Natural killer cell (primary cell): ENCODE results near the gene SLU7. TPM values are rescaled to one million over a fixed set of nuclear protein-coding genes. Genes with fewer than 3 reads are reported as not detected.

Experiments
- ATAC-seq, 3 donors: fragments of 150-1000 bp in 2 of 3; fragments of 200-7000 bp in 1 of 3; cut with Tn5 transposase; 1 replicate in 1 of 3; 2 replicates in 2 of 3; pipeline ENCODE4 v1.10.0; 2021; ENCODE audit warnings: mild to moderate bottlenecking in 2 of 3, moderate library complexity in 2 of 3
- DNase-seq, 2 donors: peaks; one replicate each; pipeline versions ENCODE4 v3.0.0 to v3.0.0-alpha.2; 2013 to 2021; ENCODE audit warnings: mixed read lengths in 1 of 2
- H3K27ac ChIP-seq: one replicate; pipeline ENCODE4 v1.5.1; 2013; ENCODE audit warnings: mild to moderate bottlenecking, low read length
- H3K27me3 ChIP-seq: one replicate; pipeline ENCODE4 v1.6.1; 2013; ENCODE audit warnings: low read length; ENCODE audit not compliant: control insufficient read depth, insufficient read depth
- H3K36me3 ChIP-seq: one replicate; pipeline ENCODE4 v1.6.1; 2013; ENCODE audit warnings: low read length; ENCODE audit not compliant: control insufficient read depth, insufficient read depth
- H3K4me1 ChIP-seq: one replicate; pipeline ENCODE4 v1.6.1; 2013; ENCODE audit warnings: low read length; ENCODE audit not compliant: control insufficient read depth, insufficient read depth
- H3K4me3 ChIP-seq: one replicate; pipeline ENCODE4 v1.5.1; 2013; ENCODE audit warnings: low read length
- H3K9me3 ChIP-seq: one replicate; pipeline ENCODE4 v1.6.1; 2013; ENCODE audit warnings: low read length; ENCODE audit not compliant: control insufficient read depth, insufficient read depth
- H3K27ac Mint-ChIP-seq, 2 donors: one replicate each; pipeline ENCODE4 v1.8.0; 2022; ENCODE audit warnings: mild to moderate bottlenecking in 2 of 2, mixed read lengths in 2 of 2, moderate library complexity in 1 of 2
- H3K27me3 Mint-ChIP-seq, 2 donors: one replicate each; pipeline ENCODE4 v1.8.0; 2022; ENCODE audit warnings: low read depth in 2 of 2, mixed read lengths in 2 of 2
- H3K36me3 Mint-ChIP-seq: one replicate; pipeline ENCODE4 v1.8.0; 2022; ENCODE audit warnings: mixed read lengths
- H3K4me1 Mint-ChIP-seq, 2 donors: one replicate each; pipeline ENCODE4 v1.8.0; 2022; ENCODE audit warnings: mixed read lengths in 2 of 2
- H3K4me3 Mint-ChIP-seq: one replicate; pipeline ENCODE4 v1.8.0; 2022; ENCODE audit warnings: mild to moderate bottlenecking, moderate library complexity, mixed read lengths
- H3K9me3 Mint-ChIP-seq, 2 donors: one replicate each; pipeline ENCODE4 v1.8.0; 2022; ENCODE audit warnings: mixed read lengths in 2 of 2
- CTCF ChIP-seq: fragments of 200-600 bp; IDR thresholded peaks from one replicate; pipeline ENCODE4 v1.8.0; 2022; ENCODE audit warnings: antibody characterized with exemption
- WGBS: methylation state at CpG from one replicate; pipeline ENCODE4 v1.1.7; 2013; ENCODE audit warnings: missing lambda C conversion rate; ENCODE audit not compliant: insufficient coverage; 5-methylcytosine and 5-hydroxymethylcytosine counted together
- intact Hi-C: fragments of 100-400 bp; cut with micrococcal nuclease; formaldehyde crosslinking; loops from one replicate; pipeline ENCODE4 v1.14.2; 2022
- total RNA-seq, 4 donors: library from RNA; stranded (reverse); fragments of 120-200 nt in 1 of 4; gene quantifications; one replicate each; pipeline versions ENCODE4 v1.2.3 to v1.2.4, GENCODE V29; 2013 to 2022

SLU7 gene
- total RNA-seq, 3 donors from 2014 or later (not counting 1 experiment from before 2014, with no cell fraction given), result 114 to 143 (median 118) TPM

DNA sequence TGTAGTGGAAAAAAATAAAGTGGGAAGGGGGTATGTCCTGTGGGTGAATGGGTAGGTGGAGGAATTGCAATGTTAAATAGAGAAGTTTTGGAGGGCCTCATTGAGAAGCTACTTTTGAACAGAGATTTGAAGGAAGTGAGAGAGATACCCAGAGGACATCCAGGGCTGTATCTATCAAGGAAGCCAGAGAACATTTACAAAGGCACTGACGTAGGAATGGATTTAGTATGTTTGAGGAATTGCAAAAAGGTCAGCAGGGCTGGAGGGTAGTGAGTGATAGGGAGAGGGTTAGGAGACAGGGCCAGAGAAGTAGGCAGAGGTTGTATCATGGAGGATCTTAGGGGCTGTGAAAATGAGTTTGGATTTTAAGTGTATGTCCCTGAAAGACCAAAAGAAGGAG is 16.7 kb upstream of the SLU7 start:
- no peak for DNase-seq
- no peak overlapping the region for H3K4me3 ChIP-seq
- H3K27ac Mint-ChIP-seq, result no peak overlapping the region
- ATAC-seq, result no peak
- no peak for TF ChIP-seq CTCF
- no peaks in the 10 kb centered on the region for H3K27me3 ChIP-seq
- H3K27me3 Mint-ChIP-seq, result peaks cover 10 to 19% of the 10 kb centered on the region in 2 donors
- H3K4me1 Mint-ChIP-seq, result peaks cover 13% of the 10 kb centered on the region in 2 donors
- no peaks in the 10 kb centered on the region for H3K9me3 Mint-ChIP-seq
- H3K4me3 Mint-ChIP-seq, result no peak overlapping the region
- H3K9me3 ChIP-seq, result no peaks in the 10 kb centered on the region
- intact Hi-C loops, result no loop called here
- H3K36me3 ChIP-seq, result no peaks in the 10 kb centered on the region
- H3K27ac ChIP-seq, result no peak overlapping the region
- peaks cover 13% of the 10 kb centered on the region for H3K4me1 ChIP-seq
- WGBS, result 81% methylated on average over 1 of the region's 1 CpG
- H3K36me3 Mint-ChIP-seq, result no peaks in the 10 kb centered on the region

- no peak for DNase-seq
- Mint-ChIP-seq H3K9me3 (no peaks in the 10 kb centered on the region), H3K27me3 (peaks cover 10 to 19% of the 10 kb centered on the region in 2 donors), H3K4me1 (peaks cover 10% of the 10 kb centered on the region in 2 donors), H3K36me3 (peaks cover 1% of the 10 kb centered on the region), H3K4me3 (no peak overlapping the region), H3K27ac (no peak overlapping the region)
- 78% methylated on average over 9 of the region's 9 CpGs for WGBS
- no peak for TF ChIP-seq CTCF
- no peak for ATAC-seq
- no peaks in the 10 kb centered on the region for H3K27me3 ChIP-seq
- no peak overlapping the region for H3K27ac ChIP-seq
- peaks cover 10% of the 10 kb centered on the region for H3K4me1 ChIP-seq
- intact Hi-C loops, result no loop called here
- H3K9me3 ChIP-seq, result no peaks in the 10 kb centered on the region
- H3K36me3 ChIP-seq, result no peaks in the 10 kb centered on the region
- no peak overlapping the region for H3K4me3 ChIP-seq
These were observed 15.2 kb upstream of the SLU7 start for GRCh38 chr5:160434022-160434531.

- Mint-ChIP-seq H3K36me3 (peaks cover 5% of the 10 kb centered on the region), H3K27ac (no peak overlapping the region), H3K4me3 (no peak overlapping the region), H3K9me3 (no peaks in the 10 kb centered on the region), H3K27me3 (peaks cover 10 to 19% of the 10 kb centered on the region in 2 donors), H3K4me1 (no peaks in the 10 kb centered on the region)
- no peaks in the 10 kb centered on the region for H3K27me3 ChIP-seq
- ATAC-seq, result no peak
- intact Hi-C loops, result no loop called here
- WGBS, result 92% methylated on average over 7 of the region's 7 CpGs
- H3K4me1 ChIP-seq, result no peaks in the 10 kb centered on the region
- H3K4me3 ChIP-seq, result no peak overlapping the region
- no peaks in the 10 kb centered on the region for H3K36me3 ChIP-seq
- no peak for TF ChIP-seq CTCF
- H3K27ac ChIP-seq, result no peak overlapping the region
- no peak for DNase-seq
- H3K9me3 ChIP-seq, result no peaks in the 10 kb centered on the region
These were observed 13.9 kb upstream of the SLU7 start for GRCh38 chr5:160432787-160433186.

- Histone ChIP-seq H3K9me3 (no peaks in the 10 kb centered on the region), H3K4me3 (no peak overlapping the region), H3K36me3 (no peaks in the 10 kb centered on the region), H3K27ac (no peak overlapping the region), H3K27me3 (no peaks in the 10 kb centered on the region), H3K4me1 (no peaks in the 10 kb centered on the region)
- Mint-ChIP-seq H3K27me3 (peaks cover 10 to 19% of the 10 kb centered on the region in 2 donors), H3K4me1 (no peaks in the 10 kb centered on the region), H3K4me3 (no peak overlapping the region), H3K9me3 (no peaks in the 10 kb centered on the region), H3K27ac (no peak overlapping the region), H3K36me3 (peaks cover 5% of the 10 kb centered on the region)
- no peak for ATAC-seq
- intact Hi-C loops, result no loop called here
- 89% methylated on average over 4 of the region's 4 CpGs for WGBS
- no peak for TF ChIP-seq CTCF
- DNase-seq, result no peak
These were observed 13.3 kb upstream of the SLU7 start for GRCh38 chr5:160432196-160432595.
